Cerebellar nuclear complex (tissue), 1 donor: ENCODE results near the gene SAMD4A.

Experiments
- DNase-seq, 2 experiments: peaks; one replicate each; lab custom pipeline; 2025; lab: John Stamatoyannopoulos, UW

Gene SAMD4A

DNA sequence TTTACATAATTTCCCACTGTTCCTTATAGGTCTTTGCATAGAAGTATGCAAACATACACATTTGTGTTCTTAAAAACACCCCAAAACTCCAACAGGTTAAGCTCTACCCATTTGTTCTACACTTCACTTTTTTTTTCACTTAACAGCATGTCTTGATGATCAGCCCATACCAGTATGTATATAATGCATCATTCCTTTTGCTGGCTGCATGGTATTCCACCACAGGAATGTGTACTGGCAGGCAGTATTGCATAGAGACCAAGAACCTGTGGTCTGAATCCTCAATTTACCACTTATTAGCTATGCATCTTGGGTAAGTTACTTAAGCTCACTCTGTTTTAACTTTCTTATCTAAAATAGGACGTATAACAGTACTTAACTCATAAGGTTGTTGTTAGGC is 65.5 kb downstream of the SAMD4A start:
- DNase-seq, result no peak

DNA sequence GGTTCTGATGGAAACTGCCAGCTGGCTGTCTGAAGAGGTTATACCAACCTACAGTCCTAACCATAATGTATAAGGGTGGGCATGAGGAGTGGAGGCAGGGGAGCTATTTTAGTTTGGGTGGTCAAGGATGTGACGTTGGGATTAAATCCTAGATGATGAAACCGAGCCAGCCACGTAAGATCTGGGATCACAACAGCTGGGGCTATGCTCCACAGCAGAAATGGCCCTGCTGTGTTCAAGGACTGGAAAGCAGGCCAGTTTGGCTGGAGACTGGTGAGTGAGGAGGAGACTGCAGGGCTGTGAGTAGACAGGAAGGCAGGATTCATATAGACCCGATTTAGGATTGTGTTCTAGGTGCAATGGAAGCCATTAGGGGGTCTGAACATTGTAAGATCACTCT is 66.1 kb downstream of the SAMD4A start:
- DNase-seq, result no peak

DNA sequence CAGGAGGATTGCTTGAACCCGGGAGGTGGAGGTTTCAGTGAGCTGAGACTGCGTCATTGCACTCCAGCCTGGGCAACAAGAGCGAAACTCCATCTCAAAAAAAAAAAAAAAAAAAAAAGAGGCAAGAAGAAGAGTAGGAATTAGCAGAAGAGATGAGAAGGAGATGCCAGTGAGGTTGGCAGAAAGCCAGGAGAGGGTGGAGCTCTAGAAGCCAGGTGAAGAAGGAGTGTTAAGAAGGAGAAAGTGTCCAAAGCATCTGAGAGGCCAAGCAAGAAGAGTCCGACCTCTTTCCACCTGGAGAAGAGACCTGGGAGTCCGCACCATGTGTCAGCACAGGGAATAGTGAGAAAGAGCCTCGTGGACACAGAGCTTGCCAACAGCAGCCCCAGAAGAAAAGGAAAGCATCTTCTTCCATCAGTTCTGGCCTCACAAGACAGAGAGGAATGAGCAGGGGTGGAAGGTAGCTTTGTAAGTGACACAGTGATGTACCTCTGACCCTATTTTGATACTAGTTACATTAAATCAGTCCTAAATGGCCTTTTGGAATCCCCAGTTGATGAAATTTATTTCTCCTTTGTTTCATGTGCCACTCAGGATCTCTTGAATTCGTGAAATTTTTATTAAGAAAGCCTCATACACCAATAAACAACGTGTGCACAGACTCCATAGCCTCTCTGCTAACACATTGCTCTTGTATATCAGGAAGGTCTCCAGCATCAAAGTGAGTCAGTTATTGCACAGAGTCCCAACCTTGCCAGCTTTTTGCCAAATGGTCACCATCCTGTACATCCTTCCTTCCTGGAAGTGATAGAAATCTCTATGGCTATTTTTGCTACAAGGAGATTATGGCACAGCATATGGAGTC is 70.6 kb downstream of the SAMD4A start:
- no peak for DNase-seq

DNA sequence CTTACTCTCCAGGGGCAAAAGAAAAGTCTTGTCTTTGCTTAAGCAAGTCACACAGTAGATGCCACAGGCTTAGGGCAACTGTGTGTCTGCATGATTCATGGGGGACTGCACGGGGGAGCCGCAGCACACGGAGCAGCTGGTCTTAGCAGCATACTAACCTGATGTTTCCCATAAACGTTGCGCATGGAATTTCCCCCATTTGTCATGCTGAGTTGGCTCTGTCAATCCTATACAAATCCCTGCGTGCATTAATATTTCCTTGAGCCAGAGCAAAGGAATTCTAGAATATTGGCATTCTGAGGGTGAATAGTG is 71.2 kb downstream of the SAMD4A start:
- no peak for DNase-seq

DNA sequence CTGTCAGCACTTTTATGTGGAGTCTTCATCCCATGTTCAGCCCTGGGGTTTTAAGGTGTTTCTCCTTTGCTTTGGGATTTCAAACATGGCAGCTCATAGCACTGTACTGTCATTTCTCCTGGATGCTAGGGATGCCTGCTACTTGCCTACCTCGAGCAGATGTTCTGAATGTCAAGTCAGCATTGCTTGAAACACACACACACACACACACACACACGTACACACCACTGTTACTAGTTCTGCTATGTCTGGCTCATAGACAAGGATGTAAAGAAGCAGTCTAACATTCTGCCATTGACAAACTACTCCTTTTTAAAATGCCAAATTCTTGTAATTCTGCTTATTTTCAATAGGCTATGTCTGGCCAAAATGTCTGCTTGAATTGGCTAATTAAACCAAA is 72.7 kb downstream of the SAMD4A start:
- no peak for DNase-seq

DNA sequence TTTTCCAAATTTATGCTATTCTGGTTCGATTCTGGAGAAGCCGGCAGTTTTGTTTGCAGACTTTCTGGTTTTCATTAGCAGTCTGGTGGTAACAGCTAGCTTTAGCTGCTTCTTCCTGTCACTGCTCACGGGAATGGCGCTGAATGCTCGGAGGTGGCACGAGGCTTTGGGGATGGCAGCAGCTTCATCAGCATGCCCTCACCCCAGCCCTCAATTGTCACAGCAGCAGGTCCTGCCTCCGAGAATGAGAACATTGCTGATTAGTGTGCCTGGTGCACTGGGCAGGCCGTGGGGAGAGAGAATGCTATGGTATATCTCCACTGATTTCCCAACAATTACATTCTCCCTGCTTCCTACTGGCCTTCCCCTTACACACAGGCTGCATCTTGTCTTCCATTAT is 73.6 kb downstream of the SAMD4A start:
- DNase-seq, result no peak

DNA sequence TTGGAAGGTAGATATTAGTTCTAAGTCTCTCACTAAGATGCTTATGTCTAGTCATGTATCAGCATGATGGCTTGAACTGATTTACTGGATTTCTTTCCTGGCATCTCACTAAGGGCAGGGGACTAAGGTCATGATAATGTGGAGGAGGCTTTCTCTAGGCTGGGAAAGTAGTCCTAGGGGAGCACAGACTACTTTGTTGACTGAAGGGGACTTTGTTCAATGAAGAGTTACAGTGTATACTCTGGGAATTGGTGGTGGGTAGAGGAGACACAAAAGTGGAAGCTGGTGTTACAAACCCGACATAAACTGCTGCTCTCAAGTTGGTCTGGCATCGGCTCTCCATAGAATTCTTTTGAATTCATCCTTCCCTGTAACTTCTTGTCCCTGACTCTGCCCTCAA is 75.2 kb downstream of the SAMD4A start:
- no peak for DNase-seq

DNA sequence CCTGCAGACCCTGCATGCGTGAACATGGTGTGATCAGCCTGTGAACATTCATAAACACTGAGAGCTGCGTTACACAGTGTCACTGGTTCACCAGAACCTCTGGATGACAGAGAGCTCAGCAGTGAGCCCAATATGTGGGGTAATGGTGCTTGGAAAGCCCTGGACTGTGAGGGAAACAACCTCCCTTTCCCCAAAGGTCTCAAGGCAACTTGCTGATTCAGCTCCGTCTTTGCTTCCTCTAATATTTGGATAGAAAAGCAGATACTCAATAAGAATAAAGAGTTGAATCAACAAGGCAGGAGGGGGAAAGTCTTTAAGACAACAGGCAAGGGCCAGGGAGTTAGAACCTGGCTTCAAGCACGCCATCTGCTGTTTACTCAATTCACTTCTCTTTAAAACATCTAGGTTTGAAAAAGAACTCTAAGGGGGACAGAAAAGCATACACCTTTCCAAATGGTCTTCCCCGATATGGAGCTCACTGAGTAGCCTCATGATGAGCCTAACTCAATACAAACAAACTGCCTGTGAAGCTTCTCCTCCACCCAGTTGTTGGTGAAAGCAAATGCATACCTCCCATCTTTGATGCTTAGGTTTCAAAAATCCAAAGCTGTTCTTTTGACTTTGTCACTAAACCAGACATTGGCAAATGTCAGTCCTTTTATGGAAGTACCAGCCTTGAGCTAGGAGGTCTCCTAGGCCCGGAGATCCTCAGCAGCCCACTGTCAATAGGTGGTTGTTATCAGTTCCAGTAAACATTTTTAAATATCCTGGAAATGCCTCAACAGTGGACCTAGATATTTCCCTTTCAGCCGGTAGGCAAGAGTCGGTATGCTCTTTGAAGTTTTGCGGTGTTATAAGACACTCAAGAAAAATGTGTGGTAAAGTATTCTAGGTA is 76.1 kb downstream of the SAMD4A start:
- DNase-seq, result no peak

DNA sequence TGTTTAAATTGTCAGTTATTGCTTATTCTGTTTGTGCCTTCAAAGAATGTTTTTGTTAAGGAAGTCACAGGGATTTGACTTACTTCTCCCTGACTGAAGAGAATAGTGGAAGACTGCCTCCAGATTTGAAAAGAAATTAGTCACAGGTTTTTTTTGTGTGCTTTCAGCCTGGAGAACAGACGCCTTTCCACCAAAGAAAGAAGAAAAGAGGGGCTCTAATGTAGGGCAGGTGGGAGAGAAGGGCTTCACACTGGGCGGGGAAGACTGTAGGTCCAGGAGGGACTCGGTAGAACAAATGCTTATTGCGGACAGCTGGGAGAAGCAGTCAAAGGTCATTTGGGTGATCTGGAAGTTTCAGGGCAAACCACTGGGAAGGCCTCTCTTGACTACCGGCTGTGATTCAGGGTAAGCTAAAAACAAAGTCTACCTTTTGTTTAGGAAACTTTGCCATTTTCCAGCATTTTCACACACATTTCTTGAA is 76.8 kb downstream of the SAMD4A start:
- no peak for DNase-seq

DNA sequence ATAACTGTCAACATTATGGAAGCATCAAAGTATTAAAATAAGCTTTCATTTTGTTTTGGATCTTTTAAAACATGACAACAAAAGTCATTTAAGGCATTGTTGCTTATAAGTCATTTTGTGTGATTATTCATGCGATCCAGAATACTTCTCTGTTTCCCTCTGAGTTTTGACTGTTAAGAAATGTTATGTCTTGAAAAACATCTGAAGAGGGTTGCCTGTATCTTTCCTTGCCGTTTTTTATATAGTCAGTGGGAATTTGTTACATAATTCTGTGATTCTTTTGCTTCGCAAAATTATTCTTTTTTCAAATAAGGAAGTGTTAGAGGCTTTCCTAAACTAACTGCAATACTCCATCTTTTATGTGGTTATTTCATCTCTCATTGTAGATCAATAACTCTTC is 78.7 kb downstream of the SAMD4A start:
- no peak for DNase-seq

DNA sequence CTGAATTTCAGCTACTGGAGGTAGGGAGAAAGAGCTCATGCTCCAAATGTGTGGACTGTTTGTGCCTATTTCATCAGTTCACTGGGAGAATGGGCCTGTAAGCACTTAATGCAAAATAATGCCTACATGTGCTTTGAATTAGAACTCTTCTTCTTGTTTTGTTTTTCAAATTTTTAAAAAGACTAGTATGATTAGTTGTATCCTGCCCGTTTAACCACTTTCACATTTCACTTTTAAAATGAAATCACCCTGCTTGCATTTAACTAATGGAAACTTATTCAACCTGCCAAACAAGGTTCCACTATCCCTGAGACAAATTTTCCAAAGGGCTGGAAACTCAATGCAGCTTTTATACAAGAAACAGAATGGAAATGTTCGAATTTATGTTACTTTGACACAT is 79.7 kb downstream of the SAMD4A start:
- no peak for DNase-seq

DNA sequence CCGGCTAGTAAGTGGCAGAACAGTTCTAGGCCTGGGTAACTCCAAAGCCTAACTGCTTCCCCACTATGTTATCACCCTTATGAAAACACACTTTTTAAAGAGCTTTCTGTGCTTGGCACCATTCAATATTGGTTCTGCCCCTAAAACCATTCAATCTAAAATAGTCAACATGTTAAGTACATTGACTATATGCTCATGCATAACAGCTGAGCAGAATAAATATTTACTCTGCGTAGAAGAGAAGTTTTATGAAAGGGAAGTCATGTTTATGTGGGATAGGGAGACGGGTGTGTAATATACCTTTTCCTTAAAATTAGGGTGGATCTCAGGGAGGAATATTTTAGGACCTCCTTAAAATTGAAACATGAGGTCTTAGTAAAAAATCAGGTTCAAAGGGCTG is 80.5 kb downstream of the SAMD4A start:
- no peak for DNase-seq

DNA sequence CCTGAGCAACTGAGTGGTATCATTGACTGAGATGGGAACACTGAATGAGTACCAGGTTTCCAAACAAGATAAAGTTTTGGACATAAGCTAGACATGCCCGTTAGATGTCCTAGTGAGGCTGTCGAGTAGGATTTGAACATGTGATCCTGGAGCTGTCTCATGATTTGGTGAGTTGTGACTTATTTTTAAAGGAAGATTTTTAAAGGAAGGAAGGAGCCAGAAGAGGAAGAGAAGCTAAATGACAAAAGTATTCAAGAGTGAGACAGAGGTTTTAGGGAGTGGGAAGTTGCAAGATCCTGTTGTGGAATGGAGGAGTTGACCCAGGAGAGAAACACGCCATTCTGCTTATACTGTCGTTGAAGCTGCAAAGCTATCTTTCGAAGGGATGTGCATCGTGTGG is 82.1 kb downstream of the SAMD4A start:
- no peak for DNase-seq

DNA sequence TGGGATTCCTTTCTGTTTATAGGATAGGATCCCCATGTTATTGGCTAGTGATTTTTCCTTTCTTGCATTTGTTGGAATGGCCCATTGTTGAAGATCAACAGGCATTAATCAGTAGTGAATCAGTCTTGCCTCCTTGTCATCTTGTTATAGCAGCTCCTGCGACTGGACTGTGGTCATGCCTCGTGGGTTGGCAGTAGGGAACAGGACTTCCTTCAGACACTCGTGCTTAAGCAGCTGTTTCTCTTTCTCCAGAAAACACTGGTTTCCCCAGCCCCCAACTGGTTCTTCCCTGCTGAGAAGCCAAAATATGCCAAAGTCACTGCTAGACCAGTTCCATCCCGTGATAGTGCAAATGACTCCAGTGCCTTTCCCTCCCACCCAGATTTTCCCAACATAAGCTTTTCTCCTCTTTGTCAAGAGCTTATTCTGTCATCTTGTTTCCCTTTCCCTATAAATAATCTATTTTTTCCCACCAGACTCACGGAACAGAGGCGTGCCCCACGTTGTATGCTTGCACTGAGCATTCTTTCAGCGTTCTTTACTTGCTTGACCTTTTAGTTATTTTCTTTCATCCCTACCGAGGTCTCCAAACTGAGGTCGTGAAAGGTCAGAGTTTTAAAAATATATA is 83.5 kb downstream of the SAMD4A start:
- DNase-seq, result no peak

DNA sequence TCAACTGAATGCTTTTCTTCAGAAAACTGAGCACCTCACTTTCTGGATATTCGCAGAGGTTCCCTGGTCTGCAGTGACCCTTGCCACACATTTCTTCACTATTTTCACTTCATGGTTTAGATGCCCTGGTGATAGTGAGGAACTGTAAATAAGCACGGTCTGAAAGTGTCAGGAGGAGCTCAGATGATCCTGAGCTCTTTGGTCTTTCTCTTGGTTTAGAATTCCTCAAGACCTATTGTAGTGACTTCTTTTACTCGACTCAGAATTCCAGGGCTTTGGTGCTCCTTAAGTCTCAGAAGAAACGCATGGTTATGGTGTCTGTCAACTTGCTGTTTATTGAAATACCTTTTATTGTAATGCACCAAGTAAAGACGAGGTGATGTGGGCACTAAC is 84.0 kb downstream of the SAMD4A start:
- no peak for DNase-seq

DNA sequence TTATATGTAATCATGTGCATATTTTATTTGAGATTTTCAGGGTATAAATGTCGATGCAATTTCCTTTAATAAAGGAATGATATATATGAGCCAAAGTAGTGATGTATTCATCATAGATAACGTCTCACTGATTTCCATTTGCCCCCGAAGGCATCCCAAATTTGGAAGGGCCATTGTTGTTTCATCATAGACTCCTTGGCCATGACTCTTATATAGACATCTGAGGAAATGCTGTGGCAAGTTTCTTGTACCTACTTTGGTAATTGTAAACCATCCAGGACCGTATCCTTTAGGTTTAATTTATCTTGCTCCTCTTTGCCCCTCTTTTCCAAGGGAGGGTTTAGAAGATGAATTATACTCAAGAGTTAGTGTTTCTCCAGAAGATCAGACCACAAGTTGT is 84.7 kb downstream of the SAMD4A start:
- no peak for DNase-seq

DNA sequence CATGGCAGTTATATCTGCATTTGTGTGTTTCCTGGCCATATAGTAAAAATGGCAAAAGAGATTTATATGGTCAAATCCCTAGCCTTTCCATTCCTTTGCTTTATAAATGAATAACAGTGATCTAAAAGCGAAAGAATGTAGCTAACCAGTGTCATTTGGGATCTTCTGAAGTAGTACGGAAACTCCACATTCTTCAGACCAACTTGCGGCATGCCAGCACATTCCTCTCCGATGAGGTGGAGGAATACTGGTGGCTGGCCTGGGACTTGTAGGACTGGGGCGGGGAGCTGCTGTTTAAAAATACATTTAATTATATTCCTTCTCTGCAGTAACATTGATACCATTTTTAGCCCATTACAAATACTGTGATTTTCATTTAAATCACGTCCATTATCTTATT is 85.3 kb downstream of the SAMD4A start:
- DNase-seq, result no peak

DNA sequence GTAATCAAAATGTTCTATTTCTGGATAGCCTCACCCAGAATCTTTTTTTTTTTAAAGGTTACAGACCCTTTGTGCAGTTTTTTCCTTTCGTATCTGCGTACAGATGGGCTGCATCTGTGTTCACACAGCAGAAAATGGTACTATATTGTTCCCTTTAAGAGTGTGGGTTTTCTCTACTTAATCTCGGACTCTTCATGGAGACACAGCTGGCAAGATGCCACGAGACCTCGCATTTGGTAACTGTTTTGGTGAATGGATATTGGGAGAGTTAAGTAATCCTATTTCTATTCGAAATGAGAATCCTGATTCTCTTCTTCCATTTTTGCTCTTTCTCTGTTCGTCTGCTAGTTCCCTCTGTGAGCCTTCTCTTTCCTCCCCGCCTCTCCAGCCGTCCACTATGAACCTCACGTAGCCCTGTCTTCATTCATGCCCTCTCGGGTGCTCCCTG is 85.7 kb downstream of the SAMD4A start:
- no peak for DNase-seq

DNA sequence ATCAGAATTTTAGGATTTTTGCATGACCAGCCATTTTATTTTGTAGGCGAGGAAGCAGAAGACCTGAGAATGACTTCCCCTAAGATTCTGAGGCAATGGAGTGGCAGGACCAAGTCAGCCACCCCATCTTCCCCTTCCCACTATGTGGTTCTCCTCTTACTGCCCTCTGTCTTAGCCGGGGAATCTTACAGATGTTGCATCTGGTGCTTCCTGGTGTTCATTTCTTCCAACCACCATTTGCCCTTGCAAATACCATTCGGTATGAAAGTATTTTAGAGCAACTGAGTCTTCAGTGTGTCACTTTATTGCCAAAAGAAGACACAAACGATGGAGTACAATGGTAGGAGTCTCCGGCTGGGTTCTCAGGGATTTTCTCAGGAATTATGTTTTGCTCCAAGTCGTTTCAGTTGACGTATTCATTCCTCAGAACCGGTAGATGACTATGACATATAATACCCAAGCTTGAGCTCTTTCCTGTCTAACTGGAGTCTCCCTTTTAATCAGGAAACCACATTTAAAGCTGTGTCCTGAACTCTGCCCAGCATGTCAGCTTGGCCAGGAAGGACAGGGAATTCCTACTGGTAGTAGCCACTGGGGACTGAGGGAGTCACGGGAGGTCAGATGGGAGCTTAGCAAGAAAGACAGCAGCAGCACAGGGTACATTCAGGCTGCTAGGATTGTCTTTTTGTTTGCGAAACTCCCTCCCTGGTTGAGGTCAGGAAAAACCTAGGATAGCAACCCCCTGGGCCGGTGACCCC is 87.0 kb downstream of the SAMD4A start:
- no peak for DNase-seq

DNA sequence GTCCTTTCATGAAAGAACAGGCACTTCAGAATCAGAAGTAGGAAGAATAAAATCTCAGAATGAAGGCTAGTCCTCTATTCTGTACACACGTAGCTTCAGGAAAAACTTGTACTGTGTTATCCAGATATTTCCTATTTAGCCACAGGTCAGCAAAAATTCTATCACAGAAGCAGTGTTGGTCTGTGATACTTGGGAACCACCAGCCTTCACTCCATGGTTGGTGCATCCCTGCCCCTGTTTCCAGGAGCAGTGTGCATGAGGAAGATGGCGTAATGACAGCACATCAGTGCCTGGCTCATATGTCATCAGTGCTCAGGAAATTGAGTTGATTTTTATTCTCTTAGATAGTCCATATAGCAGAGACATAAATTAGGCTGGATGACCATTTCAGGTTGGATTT is 87.7 kb downstream of the SAMD4A start:
- DNase-seq, result no peak

DNA sequence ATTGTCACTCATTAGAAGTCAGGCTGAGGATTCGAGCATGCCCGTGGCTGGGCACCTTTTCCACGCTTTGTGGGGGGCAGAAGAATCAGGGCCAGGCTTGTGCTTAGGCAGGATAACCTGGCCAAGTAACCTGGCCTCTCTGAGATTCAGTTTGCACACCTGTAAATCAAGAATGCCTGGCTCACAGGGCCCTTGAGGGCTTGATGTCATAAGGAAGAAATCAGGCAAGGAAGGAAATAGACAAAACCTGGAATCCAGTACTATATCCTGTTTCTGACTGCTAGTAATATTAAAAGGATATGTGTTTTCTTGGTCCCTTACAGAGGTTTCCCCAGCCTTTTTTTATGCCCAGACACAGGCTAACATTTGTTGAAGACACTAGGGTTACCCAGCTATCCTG is 91.9 kb downstream of the SAMD4A start:
- DNase-seq, result no peak

DNA sequence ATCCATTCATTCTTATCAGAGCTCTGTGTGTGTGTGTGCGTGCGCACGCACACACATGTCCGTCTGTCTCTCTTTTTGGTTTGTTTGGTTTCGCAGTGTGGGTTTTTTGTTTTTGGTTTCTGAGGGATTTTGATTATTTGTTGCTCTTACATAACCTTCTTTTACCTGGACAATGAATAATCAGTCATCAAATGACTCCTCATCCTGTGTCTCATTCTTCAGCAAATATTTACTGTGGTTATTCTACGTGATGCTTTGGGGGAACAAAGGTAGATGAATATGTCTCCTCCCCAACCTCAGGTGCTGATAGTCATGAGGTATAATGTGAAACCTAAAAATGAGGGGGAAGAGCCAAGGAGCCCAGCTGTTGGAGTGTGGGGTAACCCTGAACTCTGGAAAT is 92.4 kb downstream of the SAMD4A start:
- no peak for DNase-seq
